ENCODE results near the gene LNP1. TPM values are rescaled to one million over a fixed set of nuclear protein-coding genes. Genes with fewer than 3 reads are reported as not detected.

LNP1 gene
- total RNA-seq, 4 donors from 2014 or later, result 0.95 to 8.3 (median 1.1) TPM

DNA sequence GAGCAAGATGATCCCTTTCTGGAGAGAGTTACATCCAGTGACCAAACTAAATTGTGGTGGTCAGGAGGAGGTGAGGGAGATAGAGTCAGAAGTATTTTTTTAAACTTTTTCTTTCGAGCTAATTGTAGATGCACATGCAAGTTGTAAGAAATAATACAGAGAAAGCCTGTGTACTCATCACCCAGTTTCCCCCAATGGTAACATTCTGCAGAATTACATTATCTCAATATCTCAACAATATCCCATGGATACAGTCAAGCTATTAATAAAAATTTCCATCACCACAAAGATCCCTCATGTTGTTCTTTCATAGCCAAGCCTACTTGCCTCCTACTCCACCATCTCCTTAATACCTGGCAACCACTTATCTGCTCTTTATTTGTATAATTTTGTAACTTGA, 87.8 kb downstream of the LNP1 start:
- Histone ChIP-seq H3K9me3 (no peaks in the 10 kb centered on the region), H3K27me3 (no peaks in the 10 kb centered on the region), H3K27ac (no peak overlapping the region), H3K36me3 (no peaks in the 10 kb centered on the region), H3K4me1 (no peaks in the 10 kb centered on the region), H3K4me3 (no peak overlapping the region)
- DNase-seq, result no peak
- no peak for TF ChIP-seq POLR2A (IDR thresholded peaks at IDR 0.05)
- TF ChIP-seq CTCF (IDR thresholded peaks at IDR 0.05), result no peak

DNA sequence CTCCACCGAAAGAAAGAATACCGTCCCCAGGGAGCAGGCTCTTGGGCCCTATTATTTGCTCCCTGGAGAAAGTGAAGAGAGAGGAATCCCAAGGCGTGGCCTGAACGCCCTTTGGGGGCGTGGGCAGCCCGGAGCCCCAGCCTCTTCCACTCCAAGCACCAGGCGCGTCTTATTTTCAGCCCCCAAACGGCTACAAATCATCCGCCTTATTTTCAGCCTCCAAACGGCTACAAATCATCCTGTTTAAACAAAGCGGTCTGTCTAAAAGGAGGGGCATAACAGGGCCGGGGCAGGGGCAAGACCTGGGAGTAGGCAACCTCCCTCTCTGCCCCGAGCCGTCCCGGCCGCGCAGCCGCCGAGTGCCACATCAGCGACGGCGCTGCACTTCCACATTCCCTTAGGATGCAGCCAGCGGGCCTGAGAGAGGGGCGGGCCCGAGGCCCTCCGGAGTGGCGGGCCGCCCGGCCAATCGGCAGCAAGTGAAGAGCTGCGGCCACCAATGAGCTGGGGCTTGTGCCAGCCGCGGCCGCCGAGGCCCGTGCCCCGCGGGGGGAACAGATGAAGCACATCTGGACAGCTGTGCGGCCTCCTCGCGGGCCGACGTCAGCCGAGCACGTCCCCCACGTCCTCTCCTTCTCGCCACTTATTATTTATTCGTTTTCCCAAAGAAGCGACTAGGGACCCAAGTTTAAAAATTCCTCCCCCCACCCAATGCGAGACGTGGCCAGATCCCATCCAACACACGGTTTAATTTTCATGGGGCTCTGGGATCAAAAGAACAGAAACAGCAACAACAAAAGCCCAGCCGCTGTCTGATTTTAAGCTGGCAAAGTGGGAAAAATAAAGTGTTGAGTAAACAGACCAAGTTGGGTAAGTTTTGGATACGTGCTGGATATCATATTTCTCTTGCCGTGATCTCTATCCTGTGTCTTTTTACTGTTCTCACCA, 91.0 kb downstream of the LNP1 start, which contains the start of gene TMEM45A:
Gene TMEM45A (plus strand): TSS at position 561 of the 948 bp plus-strand sequence. CDS start 62,593 bp downstream, outside the sequence.
- Histone ChIP-seq H3K4me1 (no peaks in the 10 kb centered on the region), H3K36me3 (no peaks in the 10 kb centered on the region), H3K9me3 (no peaks in the 10 kb centered on the region), H3K27ac (peak within 1 kb of the TSS; percentile 38 to 76 (median 57)), H3K4me3 (peak within 1 kb of the TSS; percentile 44 to 60 (median 52)), H3K27me3 (no peaks in the 10 kb centered on the region)
- TF ChIP-seq POLR2A (IDR thresholded peaks at IDR 0.05) (peak; percentile 17 to 37), CTCF (IDR thresholded peaks at IDR 0.05) (peak in 1 of 6 experiments; percentile 34)
- DNase-seq, result peak; percentile 86 to 97 (median 96)

DNA sequence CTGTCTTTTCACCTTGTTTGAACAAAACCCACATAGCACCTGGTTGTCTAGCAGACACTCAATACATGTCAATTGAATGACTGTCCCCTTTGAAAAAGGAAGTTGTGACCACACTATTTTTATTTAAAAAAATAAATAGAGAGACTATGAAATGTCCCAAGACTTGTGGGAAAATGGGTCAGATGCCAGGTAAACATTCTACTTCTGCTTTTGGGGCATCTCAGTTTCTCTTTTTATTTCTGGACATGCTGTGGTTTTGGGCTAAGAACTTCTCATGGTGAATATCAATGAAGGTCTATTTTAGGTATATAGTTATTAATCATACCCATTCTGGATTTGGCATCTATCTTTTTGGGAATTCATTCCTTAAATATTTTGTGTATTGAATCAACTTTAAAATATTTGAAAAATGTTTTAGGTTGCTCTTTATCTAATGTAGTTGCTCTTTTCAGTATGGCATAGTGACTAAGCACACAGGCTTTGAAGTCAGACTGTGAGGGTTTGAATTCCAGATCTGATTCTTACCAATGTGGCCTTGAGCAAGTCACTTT, 95.4 kb downstream of the LNP1 start:
- Histone ChIP-seq H3K36me3 (no peaks in the 10 kb centered on the region), H3K4me3 (no peak overlapping the region), H3K27ac (no peak overlapping the region), H3K27me3 (no peaks in the 10 kb centered on the region), H3K4me1 (no peaks in the 10 kb centered on the region), H3K9me3 (no peaks in the 10 kb centered on the region)
- no peak for TF ChIP-seq CTCF (IDR thresholded peaks at IDR 0.05)
- TF ChIP-seq POLR2A (IDR thresholded peaks at IDR 0.05), result no peak
- no peak for DNase-seq

DNA sequence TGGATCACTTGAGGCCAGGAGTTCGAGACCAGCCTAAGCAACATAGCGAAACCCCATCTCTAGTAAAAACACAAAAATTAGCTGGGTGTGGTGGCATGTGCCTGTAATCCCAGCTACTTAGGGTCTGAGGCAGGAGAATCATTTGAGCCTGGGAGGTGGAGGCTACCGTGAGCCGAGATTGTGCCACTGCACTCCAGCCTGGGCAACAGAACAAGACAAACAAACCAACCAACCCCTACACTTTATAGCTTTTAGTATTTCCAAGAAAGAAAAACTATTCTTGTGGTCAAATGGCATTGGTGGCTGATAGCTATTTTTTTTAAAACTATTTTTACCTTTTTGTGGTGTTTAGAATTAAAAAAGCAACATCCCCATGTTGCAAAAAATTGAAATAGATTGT, 98.3 kb downstream of the LNP1 start:
- H3K4me3 ChIP-seq, result no peak overlapping the region
- H3K9me3 ChIP-seq, result no peaks in the 10 kb centered on the region
- H3K27ac ChIP-seq, result no peak overlapping the region
- no peaks in the 10 kb centered on the region for H3K4me1 ChIP-seq
- TF ChIP-seq CTCF (IDR thresholded peaks at IDR 0.05), result no peak
- TF ChIP-seq POLR2A (IDR thresholded peaks at IDR 0.05), result no peak
- DNase-seq, result no peak
- H3K36me3 ChIP-seq, result no peaks in the 10 kb centered on the region
- H3K27me3 ChIP-seq, result no peaks in the 10 kb centered on the region

- no peak for TF ChIP-seq POLR2A (IDR thresholded peaks at IDR 0.05)
- no peak for TF ChIP-seq CTCF (IDR thresholded peaks at IDR 0.05)
- H3K4me3 ChIP-seq, result no peak overlapping the region
- no peaks in the 10 kb centered on the region for H3K4me1 ChIP-seq
- no peak overlapping the region for H3K27ac ChIP-seq
- H3K9me3 ChIP-seq, result no peaks in the 10 kb centered on the region
- no peaks in the 10 kb centered on the region for H3K27me3 ChIP-seq
- no peaks in the 10 kb centered on the region for H3K36me3 ChIP-seq
- DNase-seq, result no peak
Measured at GRCh38 chr3:100500320-100500880, 99.1 kb downstream of the LNP1 start.

All from Peyer's patch (tissue), 4 donors.